Neural crest cell (in vitro differentiated cells): ENCODE results near the gene FOXD3. TPM values are rescaled to one million over a fixed set of nuclear protein-coding genes. Genes with fewer than 3 reads are reported as not detected.

ENCODE experiments used
- DNase-seq: peaks from one replicate; pipeline ENCODE4 v3.0.0; 2021; ENCODE audit warnings: low read depth, mixed read lengths, low spot score
- H3K27ac Mint-ChIP-seq: one replicate; pipeline ENCODE4 v1.8.0; 2021; ENCODE audit warnings: mild to moderate bottlenecking, mixed read lengths; ENCODE audit not compliant: unreplicated experiment
- H3K27me3 Mint-ChIP-seq: 2 replicates; pipeline ENCODE4 v1.8.0; 2021; ENCODE audit warnings: low read depth, mild to moderate bottlenecking, mixed read lengths
- H3K36me3 Mint-ChIP-seq: 2 replicates; pipeline ENCODE4 v1.8.0; 2021; ENCODE audit warnings: low read depth, mild to moderate bottlenecking, mixed read lengths
- H3K4me1 Mint-ChIP-seq: 2 replicates; pipeline ENCODE4 v1.8.0; 2021; ENCODE audit warnings: mixed read lengths
- H3K4me3 Mint-ChIP-seq: one replicate; pipeline ENCODE4 v1.8.0; 2021; ENCODE audit warnings: mild to moderate bottlenecking, mixed read lengths
- H3K9me3 Mint-ChIP-seq: 2 replicates; pipeline ENCODE4 v1.8.0; 2021; ENCODE audit warnings: mixed read lengths
- total RNA-seq: library from RNA; stranded (reverse); gene quantifications from 2 replicates; pipeline ENCODE4 v1.2.1, GENCODE V29; 2021
- TF ChIP-seq, protein P1 (sequence below): fragments of 200-600 bp; sonication (generic); conservative IDR thresholded peaks from 2 replicates; pipeline ENCODE4 v1.5.0; 2021; ENCODE audit warnings: antibody characterized with exemption, mild to moderate bottlenecking

Gene FOXD3
- total RNA-seq, 1 donor from 2014 or later: 42.5 TPM

DNA sequence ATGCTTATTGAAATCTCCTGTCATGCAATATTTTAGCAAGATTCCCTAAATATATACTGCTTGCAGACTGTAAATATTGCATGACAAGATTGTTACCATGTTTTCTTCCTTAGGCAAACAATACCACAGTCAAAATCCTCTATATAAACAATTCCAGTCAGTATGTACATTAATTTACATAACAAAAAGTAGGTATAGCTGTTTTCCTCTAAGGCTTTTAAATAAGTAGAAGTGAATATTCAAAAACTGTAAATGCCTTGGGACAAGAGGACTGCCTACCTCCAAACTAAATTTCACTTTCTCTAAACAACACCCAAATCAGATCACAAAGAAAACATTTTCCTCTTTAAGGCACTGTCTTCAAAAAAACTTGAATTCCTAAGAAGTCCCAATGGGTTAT is 17.3 kb upstream of the FOXD3 start:
- no peak for DNase-seq
- TF ChIP-seq, protein P1, sequence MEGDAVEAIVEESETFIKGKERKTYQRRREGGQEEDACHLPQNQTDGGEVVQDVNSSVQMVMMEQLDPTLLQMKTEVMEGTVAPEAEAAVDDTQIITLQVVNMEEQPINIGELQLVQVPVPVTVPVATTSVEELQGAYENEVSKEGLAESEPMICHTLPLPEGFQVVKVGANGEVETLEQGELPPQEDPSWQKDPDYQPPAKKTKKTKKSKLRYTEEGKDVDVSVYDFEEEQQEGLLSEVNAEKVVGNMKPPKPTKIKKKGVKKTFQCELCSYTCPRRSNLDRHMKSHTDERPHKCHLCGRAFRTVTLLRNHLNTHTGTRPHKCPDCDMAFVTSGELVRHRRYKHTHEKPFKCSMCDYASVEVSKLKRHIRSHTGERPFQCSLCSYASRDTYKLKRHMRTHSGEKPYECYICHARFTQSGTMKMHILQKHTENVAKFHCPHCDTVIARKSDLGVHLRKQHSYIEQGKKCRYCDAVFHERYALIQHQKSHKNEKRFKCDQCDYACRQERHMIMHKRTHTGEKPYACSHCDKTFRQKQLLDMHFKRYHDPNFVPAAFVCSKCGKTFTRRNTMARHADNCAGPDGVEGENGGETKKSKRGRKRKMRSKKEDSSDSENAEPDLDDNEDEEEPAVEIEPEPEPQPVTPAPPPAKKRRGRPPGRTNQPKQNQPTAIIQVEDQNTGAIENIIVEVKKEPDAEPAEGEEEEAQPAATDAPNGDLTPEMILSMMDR: no peak
- H3K27ac Mint-ChIP-seq: no peak overlapping the region
- no peak overlapping the region for H3K4me3 Mint-ChIP-seq
- peaks cover 20% of the 10 kb centered on the region for H3K27me3 Mint-ChIP-seq
- peaks cover 3% of the 10 kb centered on the region for H3K36me3 Mint-ChIP-seq
- H3K4me1 Mint-ChIP-seq: no peaks in the 10 kb centered on the region
- peaks cover 4% of the 10 kb centered on the region for H3K9me3 Mint-ChIP-seq

DNA sequence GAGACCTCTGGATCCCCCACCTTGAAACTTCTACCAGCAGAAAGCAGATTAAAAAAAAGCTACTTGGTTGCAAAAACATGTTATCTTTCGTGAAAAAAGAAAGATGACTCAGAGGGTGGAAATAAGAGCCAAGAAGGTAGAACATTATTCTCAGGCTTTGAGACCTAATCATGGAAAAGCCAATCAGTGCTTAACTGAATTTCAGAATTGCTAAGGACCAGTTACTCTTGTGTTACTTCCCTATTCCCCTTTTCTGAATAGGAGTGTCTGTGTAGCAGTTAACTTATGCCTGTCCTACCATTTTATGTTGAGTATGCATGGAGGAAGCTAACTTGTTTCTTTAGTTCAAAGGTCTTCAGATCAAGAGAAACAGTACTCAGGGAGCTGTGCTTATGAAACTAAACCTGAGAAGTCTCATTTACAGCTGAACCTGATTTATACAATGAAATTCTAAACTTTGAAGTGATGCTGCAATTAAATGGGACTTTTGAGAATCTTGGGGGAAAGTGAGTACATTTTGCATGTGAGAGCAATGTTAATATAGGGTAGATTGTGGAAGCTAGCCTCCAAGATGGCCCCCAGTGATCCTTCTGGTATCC is 15.1 kb upstream of the FOXD3 start:
- H3K4me3 Mint-ChIP-seq: no peak overlapping the region
- H3K36me3 Mint-ChIP-seq: peaks cover 3% of the 10 kb centered on the region
- peaks cover 4% of the 10 kb centered on the region for H3K9me3 Mint-ChIP-seq
- H3K4me1 Mint-ChIP-seq: no peaks in the 10 kb centered on the region
- H3K27me3 Mint-ChIP-seq: peaks cover 20% of the 10 kb centered on the region
- TF ChIP-seq, protein P1: no peak
- DNase-seq: no peak
- no peak overlapping the region for H3K27ac Mint-ChIP-seq

DNA sequence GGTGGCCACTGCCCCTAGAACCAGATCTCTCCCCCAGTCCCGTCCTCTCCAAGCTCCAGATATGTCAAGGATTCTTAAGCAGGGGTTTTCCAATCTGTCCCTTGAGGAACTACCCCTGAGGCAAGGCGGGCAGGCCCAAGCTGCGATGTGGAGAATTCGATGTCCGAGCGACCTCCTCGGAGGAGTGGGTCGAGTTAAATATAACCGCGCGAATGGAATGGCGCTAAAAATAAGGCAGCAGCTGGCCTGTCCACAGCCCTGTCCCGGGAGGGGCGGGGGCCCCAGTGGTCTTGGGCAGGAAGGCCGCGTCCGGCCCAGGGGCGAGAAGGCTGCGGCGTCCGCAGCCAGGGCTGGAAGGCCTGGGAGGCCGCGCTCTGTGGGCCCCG is 5.8 kb upstream of the FOXD3 start:
- Mint-ChIP-seq H3K9me3 (no peaks in the 10 kb centered on the region), H3K4me3 (peak overlapping the region; percentile 78), H3K27ac (no peak overlapping the region), H3K4me1 (peaks cover 43% of the 10 kb centered on the region), H3K36me3 (peaks cover 4% of the 10 kb centered on the region), H3K27me3 (peaks cover 83% of the 10 kb centered on the region)
- no peak for DNase-seq
- TF ChIP-seq, protein P1: no peak

DNA sequence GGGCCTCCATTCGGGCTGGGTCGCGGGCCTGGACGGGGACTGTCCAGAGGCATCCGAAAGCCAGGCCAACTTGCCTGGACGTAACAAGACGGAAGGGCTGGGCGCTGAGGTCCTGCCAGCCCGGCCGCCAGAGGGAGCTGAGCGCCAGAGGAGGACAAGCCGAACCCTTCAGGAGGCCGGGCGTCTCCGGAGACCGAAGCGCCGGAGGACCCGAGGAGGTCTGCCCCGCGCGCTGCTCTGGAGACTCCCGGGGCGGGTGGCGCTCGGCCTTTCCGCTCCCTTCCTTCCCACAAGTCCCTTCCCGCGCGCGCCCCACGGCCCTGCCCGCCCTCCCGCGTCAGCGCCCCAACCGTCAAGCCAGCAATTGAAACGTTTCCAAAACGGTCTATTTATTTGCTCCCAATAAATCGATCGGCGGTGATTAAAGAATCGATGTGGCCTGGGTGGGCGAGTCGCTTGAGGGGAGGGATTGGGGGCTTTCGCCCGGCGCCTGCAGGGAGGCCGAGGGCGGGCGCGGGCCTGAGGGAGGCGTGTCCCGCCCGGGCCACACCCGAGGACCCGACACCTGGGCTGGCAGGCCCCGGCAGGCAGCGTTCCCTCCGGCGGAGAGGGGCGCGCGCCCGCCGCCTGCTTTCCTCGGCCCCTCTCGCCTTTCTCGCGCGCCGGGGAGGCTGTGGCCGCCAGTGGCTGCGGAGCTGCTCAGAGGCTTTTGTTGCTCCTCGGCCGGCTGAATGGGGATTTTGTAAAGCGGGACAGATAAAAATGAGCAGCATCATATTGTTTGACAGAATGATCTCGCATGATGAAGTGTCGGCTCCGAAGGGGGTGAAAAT is 5.2 kb upstream of the FOXD3 start:
- Mint-ChIP-seq H3K27ac (no peak overlapping the region), H3K4me1 (peaks cover 47% of the 10 kb centered on the region), H3K36me3 (peaks cover 4% of the 10 kb centered on the region), H3K27me3 (peaks cover 88% of the 10 kb centered on the region), H3K9me3 (no peaks in the 10 kb centered on the region), H3K4me3 (peak overlapping the region; percentile 72)
- DNase-seq: peak; percentile 67
- TF ChIP-seq, protein P1: peak; percentile 79

DNA sequence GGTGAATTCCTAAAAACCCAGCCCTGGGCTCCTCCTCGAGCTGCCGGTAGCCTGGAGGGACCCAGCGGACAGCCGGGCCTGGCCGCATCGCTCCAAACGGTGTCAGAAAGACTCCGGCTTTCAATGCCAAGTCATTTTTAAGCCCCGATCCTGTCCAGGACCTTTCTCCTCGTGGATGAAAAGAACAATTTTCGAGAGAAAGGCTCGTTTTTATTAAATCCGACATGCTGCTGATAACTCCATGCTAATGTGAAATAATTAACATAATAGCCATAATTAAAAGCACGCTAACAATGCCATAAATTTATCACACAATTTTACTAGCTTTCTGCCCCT is 4.6 kb upstream of the FOXD3 start:
- Mint-ChIP-seq H3K9me3 (no peaks in the 10 kb centered on the region), H3K27ac (no peak overlapping the region), H3K4me1 (peaks cover 50% of the 10 kb centered on the region), H3K4me3 (peak overlapping the region; percentile 72), H3K27me3 (peaks cover 87% of the 10 kb centered on the region), H3K36me3 (peaks cover 4% of the 10 kb centered on the region)
- TF ChIP-seq, protein P1: no peak
- DNase-seq: no peak
